NCI-H146 (cell line): ENCODE measurements around the gene BACH2.

Experiments
- DNase-seq: peaks from one replicate; lab custom pipeline; 2025; lab: John Stamatoyannopoulos, UW

The BACH2 gene

DNA sequence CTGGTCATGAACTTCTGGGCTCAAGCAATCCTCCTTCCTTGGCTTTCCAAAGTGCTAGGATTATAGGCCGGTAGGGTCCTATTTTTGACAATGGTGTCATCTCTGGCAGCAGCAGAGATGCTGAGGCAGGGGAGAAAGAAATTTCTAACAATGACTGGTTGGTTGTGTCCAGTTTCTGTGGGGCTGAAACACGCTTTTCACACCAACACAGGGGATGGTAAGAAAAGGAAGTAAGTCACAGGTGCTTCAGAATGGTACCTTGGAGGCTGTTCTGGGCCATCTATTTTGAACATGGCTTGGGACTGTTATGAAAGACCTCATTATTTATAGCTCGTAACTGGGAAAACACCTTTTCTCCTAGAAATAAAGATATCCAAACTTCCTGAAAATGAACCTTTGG lies 329.7 kb downstream of the BACH2 start:
- DNase-seq = no peak

DNA sequence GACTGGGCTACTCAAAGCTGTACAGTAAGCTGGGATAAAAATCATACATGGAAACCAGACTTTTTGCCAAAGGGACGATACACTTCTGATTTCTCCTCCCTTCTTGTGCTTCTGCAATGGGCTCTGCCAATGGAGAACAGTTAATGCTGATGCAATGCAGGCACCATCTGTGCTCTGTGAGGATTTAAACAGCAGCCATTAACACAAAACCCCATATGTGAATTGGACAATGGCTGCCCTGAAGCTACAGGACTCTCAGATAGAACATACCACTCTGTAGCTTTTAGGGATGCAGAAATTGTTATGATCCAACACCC lies 330.5 kb downstream of the BACH2 start:
- no peak for DNase-seq

DNA sequence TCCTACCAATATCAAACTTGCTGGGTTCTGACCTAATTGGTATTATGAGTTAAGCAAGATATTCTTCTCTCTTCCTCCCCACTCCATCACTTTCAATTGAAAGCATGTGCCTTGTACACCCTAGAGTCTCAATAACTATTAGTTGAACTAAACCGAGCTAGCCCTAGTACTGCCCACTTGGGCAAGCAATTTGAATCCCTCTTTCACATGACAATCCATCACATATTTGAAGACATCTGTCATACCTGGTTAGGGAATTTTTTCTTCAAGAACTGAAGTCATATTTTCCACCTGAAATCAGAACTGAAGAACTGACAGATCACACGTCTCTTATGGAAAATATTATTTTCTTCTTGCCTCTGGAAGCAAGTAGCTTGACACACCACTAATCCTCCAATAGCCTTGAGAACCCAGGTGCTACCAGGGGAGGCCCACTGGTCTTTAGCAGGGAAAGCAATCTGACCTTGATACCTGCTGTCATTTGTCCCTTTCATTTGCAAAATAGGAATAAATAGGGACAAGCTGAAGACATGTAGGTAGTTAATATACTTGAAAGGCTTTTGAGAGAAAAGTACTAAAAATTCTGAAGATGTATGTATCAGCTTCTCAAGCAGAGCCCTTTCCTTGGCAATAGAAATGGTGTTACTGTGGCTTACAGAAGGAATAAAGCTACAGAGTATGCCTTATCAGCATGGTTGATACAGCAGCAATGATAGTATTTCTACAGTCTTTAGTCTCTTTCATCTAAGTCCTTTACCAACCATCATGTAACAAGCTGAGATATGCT lies 331.0 kb downstream of the BACH2 start:
- no peak for DNase-seq

DNA sequence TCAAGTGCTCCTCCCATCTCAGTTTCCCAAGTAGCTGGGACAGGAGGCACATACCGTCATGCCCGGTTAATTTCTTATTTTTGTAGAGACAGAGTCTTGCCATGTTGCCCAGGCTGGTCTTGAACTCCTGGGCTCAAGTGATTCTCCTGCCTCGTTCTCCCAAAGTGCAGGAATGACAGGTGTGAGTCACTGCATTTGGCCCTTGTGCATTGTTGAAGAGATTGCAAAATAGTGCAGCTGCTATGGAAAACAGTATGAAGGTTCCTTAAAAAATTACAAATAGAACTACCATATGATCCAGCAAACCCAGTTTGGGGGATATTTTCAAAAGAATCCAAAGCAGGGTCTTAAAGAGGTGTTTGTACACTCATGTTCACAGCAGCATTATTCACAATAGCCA lies 333.3 kb downstream of the BACH2 start:
- no peak for DNase-seq

DNA sequence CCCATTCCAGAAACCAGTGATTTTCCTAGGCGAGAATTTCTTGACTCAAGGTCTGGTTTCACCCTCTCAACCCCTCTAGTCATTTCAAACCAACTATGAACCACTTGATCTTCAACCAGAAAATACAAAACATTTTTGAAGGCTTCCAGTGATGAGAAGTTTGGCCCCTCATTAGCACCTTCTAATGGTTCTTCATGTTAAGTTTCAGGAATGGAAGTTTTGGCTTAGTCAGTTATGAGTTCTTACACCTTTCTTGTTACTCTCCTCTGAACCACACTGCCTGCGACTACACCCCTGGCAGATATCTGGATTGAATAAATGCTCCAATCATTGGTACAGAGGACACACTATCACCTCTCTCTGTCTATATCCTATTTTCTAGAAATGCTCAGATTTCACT lies 335.2 kb downstream of the BACH2 start:
- DNase-seq = no peak

DNA sequence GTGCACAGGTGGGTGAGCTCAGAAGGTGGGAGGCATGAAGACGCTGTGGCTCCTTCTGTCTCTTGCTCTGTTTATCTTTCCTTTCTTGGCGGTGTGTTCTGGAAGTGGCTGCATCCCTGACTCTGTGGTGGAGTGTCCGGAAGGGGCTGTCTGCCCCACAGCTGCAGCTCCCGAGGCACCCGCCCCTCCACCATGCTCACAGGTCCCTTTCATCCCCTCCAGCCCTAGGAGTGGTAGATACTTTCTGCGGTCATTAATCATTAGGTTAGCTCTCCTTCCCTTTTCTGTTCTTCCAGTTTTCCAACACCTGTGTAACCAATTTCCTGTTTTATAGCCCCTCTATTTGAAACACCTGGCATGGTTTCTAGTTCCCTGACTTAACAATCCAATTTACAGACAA lies 336.8 kb downstream of the BACH2 start:
- DNase-seq = no peak

DNA sequence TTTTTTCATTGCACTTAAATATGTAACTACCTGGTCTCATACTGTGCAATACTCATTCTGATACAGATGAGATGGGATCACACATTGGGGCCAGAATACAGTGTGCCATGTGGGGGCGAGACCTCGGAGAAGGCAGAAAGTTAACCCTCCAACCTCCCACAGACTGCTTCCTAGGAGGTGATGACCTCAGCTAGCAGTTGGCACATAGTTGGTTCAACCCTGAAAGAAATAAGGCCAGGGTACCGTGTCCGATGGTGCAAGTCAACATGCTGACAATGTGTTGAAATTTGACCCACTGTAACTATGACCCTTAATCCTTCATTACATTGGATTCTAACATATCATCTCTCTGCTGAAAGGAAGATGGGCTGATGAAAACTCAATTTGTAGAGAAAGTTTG lies 340.5 kb downstream of the BACH2 start:
- no peak for DNase-seq

DNA sequence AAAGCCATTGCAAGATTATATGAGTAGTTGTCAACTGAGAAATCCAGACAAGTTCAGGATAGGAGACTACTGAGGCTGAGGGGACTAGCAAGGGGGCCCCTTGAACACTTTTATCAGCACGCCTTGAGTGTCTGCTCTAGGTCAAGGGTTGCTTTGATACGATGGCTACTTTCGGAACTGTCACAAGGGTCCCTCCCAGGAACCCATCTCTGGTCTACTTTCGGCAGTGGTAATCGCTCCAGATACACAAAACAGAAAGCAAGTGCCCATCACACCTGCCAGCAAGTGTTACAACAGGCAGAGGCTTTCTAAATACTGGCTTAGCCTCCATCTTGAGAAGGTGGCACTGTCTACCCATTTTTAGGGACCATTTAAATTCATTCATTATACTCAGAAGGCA lies 341.3 kb downstream of the BACH2 start:
- DNase-seq = no peak

DNA sequence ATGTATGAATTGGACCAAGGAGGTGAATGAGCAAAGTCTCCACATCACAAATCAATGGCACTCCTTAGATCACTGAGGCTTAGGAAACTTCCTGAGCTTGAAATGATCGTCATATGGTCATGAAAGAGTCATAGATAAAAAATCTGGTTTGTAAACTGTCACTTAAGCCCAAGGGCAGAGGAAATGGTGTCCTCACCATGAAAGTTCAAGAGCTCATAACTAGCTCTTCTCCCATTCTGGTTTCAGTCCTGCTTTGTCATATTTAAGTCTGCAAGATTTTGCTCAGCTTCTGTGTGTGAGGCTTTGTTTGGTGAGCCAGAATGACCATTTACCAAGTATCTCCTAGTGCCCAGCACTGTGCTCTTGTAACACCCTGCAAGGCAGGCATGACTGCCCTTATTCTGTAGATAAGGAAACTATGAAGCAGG lies 341.9 kb downstream of the BACH2 start:
- no peak for DNase-seq

DNA sequence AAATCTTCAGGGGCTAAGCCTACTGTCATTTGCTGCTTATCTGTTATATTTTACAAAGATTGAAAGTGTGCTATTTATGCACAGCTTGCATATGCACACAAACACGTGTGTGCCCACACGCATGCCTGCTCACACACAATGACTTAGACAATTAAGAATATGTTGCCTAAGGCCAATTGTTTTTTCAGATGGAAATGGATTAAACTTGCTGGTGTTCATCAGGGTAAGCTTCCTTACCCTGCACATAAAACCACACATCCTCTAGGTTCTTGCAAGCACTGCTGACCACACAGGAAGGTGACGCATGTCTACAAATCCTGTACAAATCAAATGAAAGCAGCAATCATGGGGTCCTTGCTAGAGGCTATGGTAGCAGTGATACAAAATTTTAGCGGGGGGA lies 344.0 kb downstream of the BACH2 start:
- DNase-seq = no peak

DNA sequence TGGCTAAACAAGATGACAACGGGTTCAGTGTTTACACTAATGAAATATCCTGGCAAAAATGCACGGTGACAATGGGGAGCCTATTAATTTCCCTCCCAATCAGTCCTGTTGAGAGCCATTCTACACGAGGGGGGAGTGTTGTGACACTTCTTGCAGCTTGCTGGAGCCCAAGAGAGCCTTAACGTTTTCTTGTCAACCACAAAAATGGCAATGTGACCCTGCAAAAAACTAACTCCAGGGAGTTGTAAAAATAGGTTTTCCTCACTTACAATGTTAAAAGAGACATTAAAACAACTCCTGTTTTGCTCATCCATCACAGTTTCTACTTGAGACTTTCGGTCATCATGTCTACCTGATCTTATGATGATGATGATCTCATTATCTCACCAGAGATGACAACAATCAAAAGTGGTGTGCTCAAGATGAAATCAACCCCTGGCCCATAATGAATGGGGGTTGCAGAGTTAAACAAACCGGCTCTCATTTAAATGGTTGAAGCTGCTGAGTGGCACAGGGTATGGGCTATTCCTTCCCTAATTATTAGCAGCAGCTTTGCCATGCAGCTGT lies 344.5 kb downstream of the BACH2 start:
- DNase-seq = no peak

DNA sequence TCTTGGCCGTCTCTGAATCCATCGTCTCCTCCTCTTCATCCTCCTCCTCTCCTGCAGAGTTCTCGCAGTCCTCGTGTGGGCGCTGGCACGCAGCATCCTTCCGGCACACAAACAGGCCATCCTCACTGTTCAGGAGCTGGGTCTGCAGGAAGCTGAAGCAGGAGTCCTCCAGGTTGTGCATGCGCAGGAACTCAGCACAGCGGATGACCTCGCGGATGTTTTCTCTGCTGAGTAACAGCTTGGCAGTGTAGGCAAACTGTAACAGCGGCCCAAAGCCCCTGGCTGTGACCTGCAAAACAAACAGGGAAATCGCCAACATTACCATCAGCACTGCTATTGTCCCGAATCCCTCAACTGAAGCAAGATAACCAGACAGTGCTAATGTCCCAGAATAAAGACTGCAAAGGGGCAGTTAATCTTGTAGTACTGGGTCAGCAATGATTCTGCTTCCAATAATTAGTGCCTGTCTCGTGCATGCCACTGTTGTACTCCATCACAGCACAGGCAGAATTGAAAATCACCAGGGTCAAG lies 345.0 kb downstream of the BACH2 start:
- peak; percentile 13 for DNase-seq

DNA sequence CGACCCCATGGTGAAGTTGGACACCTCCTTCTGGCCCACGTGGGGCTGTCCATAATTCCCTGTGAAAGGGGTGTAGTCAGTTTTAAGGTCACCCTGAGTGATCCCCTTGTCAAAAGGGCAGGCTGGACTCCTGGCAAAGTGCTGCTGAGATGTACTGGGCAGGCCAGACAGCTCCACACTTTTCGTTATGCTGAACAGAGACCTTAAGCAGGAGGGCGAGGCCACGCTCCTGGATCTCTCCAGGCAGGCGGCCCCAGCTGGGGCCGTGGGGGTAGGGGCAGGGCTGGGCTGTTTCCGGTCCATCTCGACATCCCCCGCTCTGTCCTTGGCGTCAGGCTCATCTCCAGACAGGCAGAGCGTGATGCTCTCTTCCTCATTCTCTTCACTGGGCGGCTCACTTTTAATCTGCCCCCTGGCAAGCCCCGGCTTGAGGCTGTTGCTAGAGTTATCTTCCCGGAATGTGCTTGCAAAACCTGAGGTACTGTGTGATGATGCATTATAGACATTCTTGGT lies 345.7 kb downstream of the BACH2 start:
- DNase-seq = no peak

DNA sequence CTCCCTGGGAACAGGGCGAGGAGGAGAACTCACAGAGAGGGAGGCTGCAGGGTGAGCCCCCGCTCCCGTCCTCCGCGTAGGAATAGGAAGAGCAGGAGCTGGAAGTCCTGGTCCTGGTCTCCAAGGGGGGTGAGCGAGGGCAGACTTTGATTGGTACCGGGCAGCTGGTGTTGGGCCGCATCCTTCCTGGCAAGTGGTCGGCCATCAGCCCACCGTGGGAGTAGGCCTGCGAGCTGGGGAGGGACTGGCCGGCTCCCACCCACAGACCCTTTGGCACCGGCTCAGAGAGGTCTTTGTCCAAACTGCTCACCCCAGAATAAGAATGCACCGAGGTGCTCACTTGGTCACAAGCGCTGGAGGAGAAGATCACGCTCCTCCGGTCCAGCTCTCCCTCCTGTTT lies 346.2 kb downstream of the BACH2 start:
- no peak for DNase-seq

DNA sequence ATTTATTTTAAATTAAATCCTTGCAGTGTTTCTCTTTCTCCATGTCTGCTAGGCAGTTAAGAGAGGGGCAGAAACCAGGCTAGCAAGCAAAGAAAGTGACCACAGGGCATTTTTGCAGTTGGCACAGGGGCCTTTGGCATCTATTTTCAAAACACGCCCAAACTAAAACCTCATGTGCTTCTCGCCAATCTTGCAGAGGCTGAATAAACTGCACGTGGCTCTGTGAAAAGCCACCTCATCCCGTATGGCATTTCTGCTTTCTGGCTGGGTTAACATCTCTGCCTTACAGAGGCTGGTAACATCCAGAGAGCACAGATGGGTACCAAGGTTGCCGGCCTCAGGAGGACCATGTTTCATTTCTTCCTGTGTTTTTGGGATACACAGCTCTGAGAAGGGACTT lies 347.8 kb downstream of the BACH2 start:
- DNase-seq = no peak

DNA sequence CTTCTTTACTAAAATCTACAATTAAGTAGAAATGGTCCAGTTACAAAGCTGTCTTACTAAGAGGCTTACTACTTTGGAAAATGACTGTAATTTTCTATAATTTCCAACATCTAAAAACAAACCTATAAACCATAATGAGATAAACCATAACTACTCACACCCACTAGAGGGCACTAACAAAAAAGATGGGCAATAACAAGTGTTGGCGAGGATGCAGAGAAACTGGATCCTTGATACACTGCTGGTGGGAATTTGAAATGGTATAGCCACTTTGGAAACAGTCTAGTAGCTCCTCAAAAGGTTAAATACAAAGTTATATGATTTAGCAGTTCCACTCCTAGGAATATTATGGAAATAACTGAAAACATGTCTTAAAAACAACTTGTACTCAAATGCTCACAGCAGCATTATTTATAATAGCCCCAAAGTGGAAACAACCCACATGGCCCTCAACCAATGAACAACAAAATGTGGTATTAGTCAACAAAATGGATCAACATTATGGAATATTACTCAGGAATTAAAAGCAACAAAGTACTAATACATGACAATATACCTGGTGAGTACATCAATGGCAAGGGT lies 351.7 kb downstream of the BACH2 start:
- DNase-seq = no peak

DNA sequence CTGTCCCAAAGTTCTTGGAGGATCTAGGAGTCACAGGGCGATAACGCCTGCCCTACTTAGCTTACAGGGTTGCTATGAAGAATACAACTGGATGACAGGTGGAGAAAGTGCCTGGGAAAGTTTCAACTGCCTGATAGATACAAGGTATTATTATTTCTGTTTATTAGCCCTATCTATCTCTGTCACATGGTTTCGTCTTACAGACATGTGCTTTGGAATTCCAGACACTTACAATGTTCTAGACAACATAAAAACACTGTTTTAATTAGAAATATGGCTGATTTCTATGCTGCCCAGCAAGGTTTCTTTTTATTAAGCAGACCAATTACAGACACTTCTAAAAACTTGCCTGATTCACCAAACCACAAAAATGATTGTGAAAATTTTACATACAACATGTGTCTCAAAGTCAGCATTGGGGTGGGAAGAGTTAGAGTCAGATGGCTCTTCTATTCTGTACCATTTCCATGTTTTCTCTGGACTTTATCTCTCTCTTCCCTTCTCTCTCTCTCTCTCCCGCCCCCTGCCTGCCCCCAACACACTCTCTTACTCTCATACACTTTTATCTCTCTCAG lies 352.4 kb downstream of the BACH2 start:
- DNase-seq = no peak

DNA sequence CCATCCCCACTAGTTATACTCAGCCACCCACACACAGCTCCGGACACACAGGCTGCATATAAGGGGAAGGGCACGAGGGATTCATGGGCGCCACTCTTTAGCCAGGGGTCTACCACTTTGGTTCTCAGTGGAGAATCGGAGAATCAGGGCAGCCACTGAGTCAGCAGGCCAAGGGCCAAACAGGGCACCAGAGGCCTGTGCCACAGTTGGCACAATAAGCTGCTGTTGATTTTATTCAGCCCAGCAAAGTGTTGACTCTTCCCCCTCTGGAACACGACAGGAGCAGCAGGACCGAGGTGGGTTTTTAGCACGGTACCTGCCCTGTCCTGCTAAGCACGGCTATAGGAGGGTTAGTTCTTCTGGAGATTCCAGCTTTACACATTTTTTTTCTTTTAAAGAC lies 354.0 kb downstream of the BACH2 start:
- no peak for DNase-seq

DNA sequence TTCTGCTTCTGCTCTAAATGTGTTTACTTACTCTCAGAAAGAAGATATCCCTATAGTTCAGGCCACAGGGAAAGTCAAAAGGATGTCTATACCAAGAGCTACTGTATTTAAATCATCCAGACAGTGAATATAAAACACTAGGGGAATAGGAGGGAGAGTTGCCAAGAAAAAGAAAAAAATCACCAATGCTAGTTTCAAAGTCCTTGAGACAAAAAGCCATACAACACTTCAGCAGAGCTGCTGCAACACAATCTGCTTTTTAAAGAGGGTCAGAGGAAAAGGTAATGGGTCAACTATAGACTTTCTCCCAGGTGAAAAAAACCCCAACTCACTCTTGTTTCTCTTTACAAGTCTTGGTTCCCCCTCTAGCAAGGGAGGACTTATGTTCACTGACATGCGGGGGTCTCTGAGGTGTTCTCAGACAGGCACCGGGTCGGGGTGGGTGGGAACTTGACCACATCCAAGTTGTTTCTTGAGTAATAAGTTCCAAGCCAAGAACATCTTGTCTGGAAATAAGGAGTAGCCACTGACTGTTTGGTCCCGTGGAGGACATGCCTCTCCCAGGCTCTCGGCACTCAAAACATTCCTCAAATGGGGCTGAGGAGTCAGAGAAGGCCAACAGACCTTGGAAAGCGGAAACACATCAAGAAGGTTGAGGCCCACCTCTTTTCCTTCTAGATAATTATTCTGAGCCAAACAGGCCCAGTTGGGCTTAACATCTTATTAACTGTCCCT lies 354.7 kb downstream of the BACH2 start:
- no peak for DNase-seq

DNA sequence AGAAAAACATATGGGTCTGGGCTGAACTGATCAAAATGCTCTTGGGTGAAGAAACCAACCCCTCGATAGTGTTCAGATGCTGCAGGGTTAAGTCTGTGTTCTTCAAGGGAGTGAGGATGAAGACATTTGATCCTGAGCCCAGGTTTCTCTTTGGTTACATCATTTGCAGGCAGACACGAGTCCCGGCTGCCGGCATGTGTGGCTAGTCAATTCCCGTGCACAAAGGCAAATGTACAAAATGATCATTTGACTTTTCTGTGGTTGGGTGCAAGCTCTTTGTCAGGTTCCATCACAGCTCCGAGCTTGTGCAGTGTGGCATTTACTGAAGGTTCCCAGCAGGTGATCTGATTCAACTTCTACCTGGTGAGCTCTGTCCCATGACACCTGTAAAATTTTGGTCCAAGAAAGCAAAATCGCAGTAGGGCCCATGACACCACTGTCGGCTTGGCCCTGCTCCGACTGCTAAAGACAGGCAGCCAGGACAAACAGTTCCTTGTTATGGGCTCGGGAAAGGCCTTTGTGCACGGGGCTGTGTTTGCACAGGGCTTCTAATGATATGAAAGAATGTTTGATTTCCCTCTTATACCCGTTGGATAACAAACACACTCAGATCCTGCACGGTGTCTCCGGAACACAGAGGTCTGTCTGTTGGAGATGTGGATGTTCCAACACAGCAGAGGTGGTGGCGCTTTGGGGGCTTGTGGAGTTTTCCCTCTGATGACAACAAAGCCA lies 355.4 kb downstream of the BACH2 start:
- DNase-seq = peak; percentile 12

DNA sequence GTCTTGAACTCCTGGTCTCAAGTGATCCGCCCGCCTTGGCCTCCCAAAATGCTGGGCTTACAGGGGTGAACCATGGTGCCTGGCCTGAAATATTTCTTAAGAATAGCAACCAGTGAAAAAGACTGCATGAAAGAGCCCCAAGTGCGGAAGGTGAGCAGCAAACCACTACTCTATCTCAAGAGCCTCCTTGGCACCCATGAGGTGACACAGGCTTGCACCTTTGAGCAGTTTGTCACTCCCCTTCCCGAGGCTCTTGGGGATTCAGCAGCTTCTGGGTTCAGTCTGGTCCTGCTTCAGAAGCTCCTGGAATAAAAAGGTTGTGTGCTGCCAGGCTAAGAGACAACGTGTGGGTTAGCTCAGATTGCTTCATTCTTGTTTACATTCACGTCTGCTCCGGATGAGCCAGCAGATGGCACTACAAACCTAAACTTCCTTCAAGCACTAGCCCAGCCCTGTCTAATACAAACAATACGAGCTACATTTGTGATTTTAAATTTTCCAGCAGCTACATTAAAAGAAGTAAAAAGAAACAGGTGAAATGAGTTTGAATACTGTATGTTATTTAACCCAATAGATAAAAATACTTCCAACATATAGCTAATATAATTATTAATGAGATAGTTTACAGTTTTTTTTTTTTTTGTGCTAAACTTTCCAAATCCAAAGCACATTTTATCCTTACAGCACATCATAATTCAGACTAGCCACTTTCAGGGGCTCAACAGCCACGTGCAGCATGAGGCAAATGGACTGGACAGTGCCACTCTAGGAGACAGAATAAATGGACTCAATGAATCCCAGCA lies 356.2 kb downstream of the BACH2 start:
- DNase-seq = peak; percentile 64
